HepG2 (cell line): ENCODE results near the gene TBC1D21. TPM values are rescaled to one million over a fixed set of nuclear protein-coding genes. Genes with fewer than 3 reads are reported as not detected.

Experiments
- ATAC-seq: fragments of 200-7000 bp; cut with Tn5 transposase; 3 replicates; pipeline ENCODE4 v1.9.1; 2020; ENCODE audit warnings: mild to moderate bottlenecking, moderate library complexity
- BruUV-seq: library from RNA; stranded (reverse); fragments of 400-500 nt; replicated peaks from 2 replicates; lab custom pipeline; 2021; lab: Mats Ljungman, UMichigan
- CTCF ChIA-PET: fragments of 300-600 bp; formaldehyde crosslinking; extraction: SDS; loops from one replicate; lab custom pipeline; 2021; ENCODE audit warnings: low total read pairs, inconsistent platforms, low intra/inter-chr PET ratio; lab: Yijun Ruan, JAX
- POLR2A ChIA-PET: fragments of 350-600 bp; sonication (Branson Sonifier 250); formaldehyde crosslinking; loops from one replicate; lab custom pipeline; 2020; ENCODE audit warnings: antibody characterized with exemption, inconsistent platforms; lab: Yijun Ruan, JAX
- DNase-seq: peaks from one replicate; pipeline ENCODE4 v3.0.0-alpha.2; 2015; ENCODE audit warnings: low spot score
- FAIRE-seq: peaks from 3 replicates; lab custom pipeline; 2011; peaks lifted over from hg19 to GRCh38; lab: Jason Lieb, UNC
- H2AFZ ChIP-seq: one replicate; pipeline ENCODE4 v1.6.1; 2011; ENCODE audit warnings: low read length, inconsistent platforms
- H3K27ac ChIP-seq: fragments of 300-600 bp; 3 replicates; pipeline ENCODE4 v1.8.0; 2011; ENCODE audit warnings: mixed run types, mild to moderate bottlenecking, mixed read lengths, low read length, inconsistent platforms; ENCODE audit not compliant: insufficient read depth; ENCODE audit errors: extremely low read length
- H3K27me3 ChIP-seq, 2 experiments: fragments of 200-600 bp in 1 of 2; 2 replicates in 1 of 2; 3 replicates in 1 of 2; pipeline versions ENCODE4 v1.6.0 to v1.8.0; 2011; ENCODE audit warnings: low read length in 2 of 2, mild to moderate bottlenecking in 2 of 2, moderate library complexity in 2 of 2, inconsistent platforms in 1 of 2; ENCODE audit not compliant: insufficient read depth in 2 of 2, control insufficient read depth in 1 of 2
- H3K36me3 ChIP-seq, 2 experiments: fragments of 200-600 bp in 1 of 2; replicated peaks in 1 of 2; 2 replicates in 1 of 2; 3 replicates in 1 of 2; pipeline versions ENCODE4 v1.5.1 to v1.8.0; 2011; ENCODE audit warnings: low read length in 2 of 2, inconsistent platforms in 1 of 2; ENCODE audit not compliant: insufficient read depth in 2 of 2, control insufficient read depth in 1 of 2
- H3K4me1 ChIP-seq: 2 replicates; pipeline ENCODE4 v1.5.1; 2012; ENCODE audit warnings: low read length, inconsistent platforms; ENCODE audit not compliant: insufficient read depth
- H3K4me2 ChIP-seq: 2 replicates; pipeline ENCODE4 v1.6.0; 2011; ENCODE audit warnings: low read depth, low read length, inconsistent platforms
- H3K4me3 ChIP-seq, 3 experiments: fragments of 200-600 bp in 1 of 3; sonication (generic), shearing (Covaris generic) in 1 of 3; replicated peaks in 1 of 3; 2 replicates each; pipeline ENCODE4 v1.5.1; 2011 to 2016; ENCODE audit warnings: low read length in 3 of 3, inconsistent platforms in 2 of 3, low read depth in 2 of 3, mild to moderate bottlenecking in 2 of 3, control low read depth in 1 of 3, mixed read lengths in 1 of 3; ENCODE audit not compliant: insufficient read depth in 1 of 3
- H3K79me2 ChIP-seq: one replicate; pipeline ENCODE4 v1.6.1; 2011; ENCODE audit warnings: low read length, inconsistent platforms; ENCODE audit not compliant: insufficient read depth
- H3K9ac ChIP-seq: 2 replicates; pipeline ENCODE4 v1.6.0; 2011; ENCODE audit warnings: mild to moderate bottlenecking, low read depth, low read length, inconsistent platforms; ENCODE audit not compliant: insufficient read depth
- H3K9me3 ChIP-seq: 2 replicates; pipeline ENCODE4 v1.5.1; 2012; ENCODE audit warnings: mild to moderate bottlenecking, low read length
- H4K20me1 ChIP-seq: 2 replicates; pipeline ENCODE4 v1.6.0; 2011; ENCODE audit warnings: inconsistent platforms, mild to moderate bottlenecking, low read length, moderate library complexity; ENCODE audit not compliant: insufficient read depth
- KDM1A ChIP-seq: IDR thresholded peaks from 2 replicates; pipeline ENCODE4 v1.6.1; 2016; ENCODE audit warnings: missing compliant biosample characterization
- RAD21 ChIP-seq: fragments of 450-650 bp; formaldehyde crosslinking; IDR thresholded peaks from 2 replicates; pipeline ENCODE4 v1.5.0; 2020; ENCODE audit warnings: mild to moderate bottlenecking
- SMARCC2 ChIP-seq: fragments of 450-650 bp; IDR thresholded peaks from 2 replicates; pipeline ENCODE4 v1.6.1; 2017; ENCODE audit warnings: antibody characterized with exemption, mild to moderate bottlenecking
- SNAPC4 ChIP-seq: sonication (generic); formaldehyde crosslinking; IDR thresholded peaks from 2 replicates; pipeline ENCODE4 v1.4.0; 2020; ENCODE audit warnings: mild to moderate bottlenecking, missing genetic modification reagents
- TBX3 ChIP-seq: fragments of 450-650 bp; IDR thresholded peaks from 2 replicates; pipeline ENCODE4 v1.6.1; 2017; ENCODE audit warnings: antibody characterized with exemption, mild to moderate bottlenecking, inconsistent platforms, borderline replicate concordance
- XRCC5 ChIP-seq: fragments of 200-400 bp; formaldehyde crosslinking; optimal IDR thresholded peaks from 2 replicates; pipeline ENCODE3; 2017; ENCODE audit warnings: mild to moderate bottlenecking, low read length
- ZNF562 ChIP-seq: sonication (generic); formaldehyde crosslinking; IDR thresholded peaks from 2 replicates; pipeline ENCODE4 v1.8.0; 2022; ENCODE audit warnings: missing genetic modification reagents, borderline replicate concordance
- ZNF709 ChIP-seq: sonication (generic); formaldehyde crosslinking; IDR thresholded peaks from 2 replicates; pipeline ENCODE4 v1.5.0; 2020; ENCODE audit warnings: mild to moderate bottlenecking, missing genetic modification reagents
- WGBS: methylation state at CpG from one replicate; pipeline ENCODE4 v1.1.6; 2017; ENCODE audit warnings: low lambda C conversion rate; 5-methylcytosine and 5-hydroxymethylcytosine counted together
- in situ Hi-C: cut with HindIII; loops from 2 replicates; pipeline ENCODE4 v1.10.0; 2017; ENCODE audit warnings: low pct_unique_long_range_greater_than_20kb; ENCODE audit not compliant: extremely low pct_ligation_motif_present
- intact Hi-C: fragments of 100-400 bp; cut with micrococcal nuclease; formaldehyde crosslinking; loops from one replicate; pipeline ENCODE4 v1.10.0; 2022; ENCODE audit not compliant: unreplicated experiment
- polyA plus RNA-seq, 8 experiments: library from polyadenylated mRNA; depleted of rRNA in 3 of 8; stranded (reverse) in 7 of 8; unstranded in 1 of 8; fragments of >200 nt; fragmentation: Illumina TruSeq in 4 of 8; extraction: Trizol in 4 of 8; gene quantifications; 2 replicates each; pipeline versions ENCODE4 v1.2.1 to v1.2.3, GENCODE V29; 2011 to 2016; ENCODE audit warnings: low read depth in 4 of 8, missing spikeins in 1 of 8, mixed read lengths in 1 of 8; ENCODE audit not compliant: insufficient read depth in 1 of 8
- total RNA-seq, 5 experiments: library from RNA; depleted of rRNA; stranded (reverse); fragments of >200 nt; fragmentation: Illumina TruSeq; extraction: Trizol; gene quantifications; 2 replicates each; pipeline ENCODE4 v1.2.3, GENCODE V29; 2016; ENCODE audit warnings: low read depth in 1 of 5
- TF ChIP-seq, protein P1 (sequence below): sonication (generic); formaldehyde crosslinking; IDR thresholded peaks from 2 replicates; pipeline ENCODE4 v1.4.0; 2020; ENCODE audit warnings: missing genetic modification reagents, borderline replicate concordance

The TBC1D21 gene
- total and polyA plus RNA-seq, 2 of the 13 experiments (the other 11 are each of a cell fraction or from before 2014, with no cell fraction given) = not detected

DNA sequence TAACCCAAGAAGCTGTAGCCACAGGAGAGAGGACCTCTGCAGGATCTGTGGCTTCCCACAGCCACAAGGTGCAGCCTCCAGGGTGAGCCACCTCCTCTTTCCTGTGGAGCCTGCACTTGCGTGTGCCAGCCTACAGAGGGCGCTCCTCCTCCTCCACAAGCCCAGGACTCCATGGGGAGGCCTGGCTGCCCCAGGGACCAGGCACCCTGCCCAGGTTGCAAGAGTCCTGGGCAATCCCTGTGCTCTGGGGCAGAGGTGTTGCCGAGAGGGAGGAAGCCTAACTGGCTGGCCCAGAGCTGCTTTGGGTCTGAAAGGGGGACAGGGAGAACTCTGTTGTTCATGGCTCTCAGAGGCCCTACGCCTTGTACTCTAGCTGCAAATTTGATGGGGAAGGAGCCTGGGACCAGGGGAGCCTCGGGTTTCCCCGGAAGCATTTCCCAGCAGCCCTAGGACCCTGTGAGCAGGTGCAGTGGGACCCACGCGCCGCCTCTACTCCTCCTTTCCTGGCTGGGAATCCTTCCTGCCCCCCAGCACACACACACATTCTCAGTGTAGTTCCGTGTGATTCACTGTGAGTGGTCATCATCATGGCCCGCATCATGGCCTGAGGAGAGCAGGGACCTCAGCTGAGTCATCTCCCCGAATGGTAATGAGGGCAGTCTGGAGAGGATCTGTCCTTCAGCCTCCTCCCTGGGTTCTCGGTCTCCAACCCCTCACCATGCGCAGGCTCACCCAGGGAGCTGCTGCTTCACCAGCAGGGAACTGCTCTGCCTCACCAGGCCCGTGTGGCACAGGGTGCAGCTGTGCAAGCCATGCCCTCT is 24.3 kb downstream of the TBC1D21 start (continued):
- TF ChIP-seq SNAPC4 (CRISPR knock-in tag) (no peak), RAD21 (CRISPR knock-in tag) (peak; percentile 14; the same call in 1 of the 2 replicates), XRCC5 (peak; percentile 16), ZNF562 (CRISPR knock-in tag) (no peak)

GRCh38 chr15:73899197-73900094 is 26.1 kb downstream of the TBC1D21 start:
- Histone ChIP-seq H3K4me1 (no peaks in the 10 kb centered on the region), H3K79me2 (no peaks in the 10 kb centered on the region), H3K4me3 (no peak overlapping the region), H3K27me3 (peaks cover 2 to 3% of the 10 kb centered on the region in 2 experiments; a peak in 2 of 5 replicates), H3K4me2 (no peak overlapping the region), H2AFZ (no peak overlapping the region), H4K20me1 (no peaks in the 10 kb centered on the region), H3K36me3 (no peaks in the 10 kb centered on the region), H3K9ac (no peak overlapping the region), H3K9me3 (no peaks in the 10 kb centered on the region), H3K27ac (no peak overlapping the region)
- in situ Hi-C loops = no loop called here
- DNase-seq (no peak), FAIRE-seq (no peak), ATAC-seq (no peak)
- intact Hi-C loops = no loop called here
- WGBS = 42% methylated on average over 13 of the region's 15 CpGs
- CTCF ChIA-PET = no interaction called here
- no TSS peak for BruUV-seq
- TF ChIP-seq, protein P1, sequence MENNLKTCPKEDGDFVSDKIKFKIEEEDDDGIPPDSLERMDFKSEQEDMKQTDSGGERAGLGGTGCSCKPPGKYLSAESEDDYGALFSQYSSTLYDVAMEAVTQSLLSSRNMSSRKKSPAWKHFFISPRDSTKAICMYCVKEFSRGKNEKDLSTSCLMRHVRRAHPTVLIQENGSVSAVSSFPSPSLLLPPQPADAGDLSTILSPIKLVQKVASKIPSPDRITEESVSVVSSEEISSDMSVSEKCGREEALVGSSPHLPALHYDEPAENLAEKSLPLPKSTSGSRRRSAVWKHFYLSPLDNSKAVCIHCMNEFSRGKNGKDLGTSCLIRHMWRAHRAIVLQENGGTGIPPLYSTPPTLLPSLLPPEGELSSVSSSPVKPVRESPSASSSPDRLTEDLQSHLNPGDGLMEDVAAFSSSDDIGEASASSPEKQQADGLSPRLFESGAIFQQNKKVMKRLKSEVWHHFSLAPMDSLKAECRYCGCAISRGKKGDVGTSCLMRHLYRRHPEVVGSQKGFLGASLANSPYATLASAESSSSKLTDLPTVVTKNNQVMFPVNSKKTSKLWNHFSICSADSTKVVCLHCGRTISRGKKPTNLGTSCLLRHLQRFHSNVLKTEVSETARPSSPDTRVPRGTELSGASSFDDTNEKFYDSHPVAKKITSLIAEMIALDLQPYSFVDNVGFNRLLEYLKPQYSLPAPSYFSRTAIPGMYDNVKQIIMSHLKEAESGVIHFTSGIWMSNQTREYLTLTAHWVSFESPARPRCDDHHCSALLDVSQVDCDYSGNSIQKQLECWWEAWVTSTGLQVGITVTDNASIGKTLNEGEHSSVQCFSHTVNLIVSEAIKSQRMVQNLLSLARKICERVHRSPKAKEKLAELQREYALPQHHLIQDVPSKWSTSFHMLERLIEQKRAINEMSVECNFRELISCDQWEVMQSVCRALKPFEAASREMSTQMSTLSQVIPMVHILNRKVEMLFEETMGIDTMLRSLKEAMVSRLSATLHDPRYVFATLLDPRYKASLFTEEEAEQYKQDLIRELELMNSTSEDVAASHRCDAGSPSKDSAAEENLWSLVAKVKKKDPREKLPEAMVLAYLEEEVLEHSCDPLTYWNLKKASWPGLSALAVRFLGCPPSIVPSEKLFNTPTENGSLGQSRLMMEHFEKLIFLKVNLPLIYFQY (CRISPR knock-in tag) = no peak
- TF ChIP-seq ZNF709 (CRISPR knock-in tag) (no peak), SMARCC2 (no peak), KDM1A (no peak), TBX3 (no peak)
- POLR2A ChIA-PET = no interaction called here
